ENCODE measurements around the gene OST4.
"Not testable (repeated sequence)": the region's sequence is repeated elsewhere in the genome, so short reads cannot be mapped to it uniquely, and the experiment has no call there.

Gene OST4

DNA sequence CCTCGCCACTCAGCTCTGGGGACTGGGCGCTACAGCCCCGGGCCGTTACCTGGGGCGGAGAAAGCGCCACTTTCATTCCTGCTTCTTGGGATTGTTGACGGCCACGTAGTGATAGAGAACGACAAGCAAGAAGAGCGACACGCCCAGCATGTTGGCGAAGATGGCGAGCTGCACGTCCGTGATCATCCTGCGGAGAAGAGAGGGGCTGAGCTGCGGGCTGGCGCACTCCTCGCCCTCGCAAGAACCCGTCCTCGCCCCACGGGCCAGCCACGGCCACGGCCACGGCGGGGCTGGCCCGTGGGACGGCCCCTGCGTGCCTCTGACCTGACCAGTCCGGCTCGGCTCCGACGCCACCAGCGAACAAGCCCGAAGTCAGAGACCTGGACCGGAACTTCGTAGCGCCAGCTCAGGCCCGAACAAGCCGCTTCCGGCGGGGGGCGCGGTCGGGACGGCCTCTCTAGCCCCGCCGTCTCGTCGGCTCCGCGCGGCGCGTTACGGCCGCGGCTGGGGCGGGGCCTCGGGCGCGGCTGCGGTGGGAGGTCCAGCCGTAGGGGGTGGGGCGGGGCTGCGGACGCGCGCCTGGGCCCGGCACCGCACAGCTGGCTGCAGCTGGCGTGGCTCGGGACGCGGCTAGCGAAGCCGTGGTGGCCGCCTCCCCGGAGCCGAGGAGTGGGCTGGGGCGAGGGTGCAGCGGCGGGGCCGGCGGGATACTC is at the start of gene OST4:
Gene OST4, minus strand, starts transcription at position 378 of the 713 bp plus-strand sequence.
- peak; percentile 80 for DNase-seq

DNA sequence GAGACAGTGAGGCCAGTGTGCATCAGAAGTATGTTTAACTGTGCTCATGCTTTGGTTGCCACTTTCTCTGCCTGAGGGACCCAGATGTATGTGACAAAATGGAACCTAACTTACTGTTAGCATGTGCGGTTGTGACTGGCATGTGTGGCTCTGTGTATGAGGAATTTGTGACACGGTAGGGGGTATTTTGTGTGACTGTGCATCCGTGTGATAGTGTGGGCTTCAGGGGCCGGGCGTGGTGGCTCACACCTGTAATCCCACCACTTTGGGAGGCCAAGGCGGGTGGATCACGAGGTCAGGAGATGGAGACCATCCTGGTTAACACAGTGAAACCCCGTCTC is 47.8 kb upstream of the OST4 start:
- DNase-seq = not testable (repeated sequence)

DNA sequence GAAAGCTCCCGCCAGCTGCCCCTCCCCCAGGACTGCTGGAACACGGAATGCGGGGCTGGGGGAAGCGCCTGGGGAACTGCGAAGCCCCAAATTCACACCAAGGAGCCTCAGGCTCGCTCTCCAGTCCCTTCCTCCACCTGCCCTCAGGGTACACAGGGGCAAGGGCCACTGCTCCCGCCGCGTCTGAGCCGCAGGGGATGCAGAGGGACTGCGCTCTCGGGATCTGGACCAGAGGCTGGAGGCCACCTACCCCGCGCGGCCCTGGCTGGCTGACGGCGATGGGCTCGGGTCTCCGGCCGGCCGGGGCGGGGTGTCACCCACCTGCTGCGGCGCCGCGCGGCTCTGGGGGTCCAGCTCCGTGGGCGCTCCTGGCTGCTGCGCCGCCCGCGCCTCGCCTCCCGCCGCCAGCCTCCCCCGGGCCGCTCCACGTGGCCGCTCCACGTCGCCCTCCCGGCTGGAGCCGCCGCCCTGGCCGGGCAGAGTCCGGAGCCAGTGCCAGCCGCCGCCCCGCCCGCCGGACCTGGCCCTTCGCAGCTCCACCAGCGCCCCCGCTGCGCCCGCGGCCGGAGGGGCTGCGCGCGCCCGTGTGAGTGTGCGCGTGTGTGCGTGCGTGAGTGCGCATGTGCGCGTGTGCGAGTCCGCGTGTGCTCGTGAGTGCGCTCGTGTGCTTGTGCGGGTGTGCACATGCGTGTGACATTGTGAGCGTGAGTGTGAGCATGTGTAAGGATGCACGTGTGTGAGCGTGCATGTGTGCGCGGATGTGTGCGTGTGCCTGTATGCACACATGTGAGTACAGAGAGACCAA is 47.3 kb upstream of the OST4 start, which contains the start of gene CGREF1:
Gene CGREF1, minus strand, starts transcription at position 604 of the 805 bp plus-strand sequence. CDS start 14,762 bp downstream, outside the sequence.
- DNase-seq = no peak

DNA sequence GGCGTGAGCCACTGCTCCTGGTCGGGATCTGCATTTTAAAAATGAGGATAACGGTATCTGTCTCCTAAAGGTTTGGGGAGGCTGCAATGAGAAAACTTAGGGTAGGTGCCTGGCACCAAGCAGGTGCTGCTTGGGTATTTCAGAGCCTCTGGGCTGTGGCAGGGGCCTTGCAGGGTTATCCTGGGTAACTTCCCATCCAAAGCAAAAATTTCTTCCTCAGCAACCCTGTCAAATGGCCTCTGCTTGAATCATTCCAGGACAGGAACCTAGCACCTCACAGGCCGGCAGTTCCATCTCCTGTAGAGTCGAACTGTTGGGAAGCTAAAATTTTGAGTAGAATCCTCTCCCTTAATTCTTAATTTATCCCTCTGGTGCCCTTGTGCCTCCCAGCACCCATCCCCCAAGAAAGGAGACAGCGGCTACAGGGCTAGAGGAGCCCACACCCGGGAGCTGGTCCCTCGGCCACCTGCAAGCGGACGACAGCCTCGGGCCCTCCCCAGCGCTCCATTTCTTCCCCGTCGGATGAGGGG is 46.6 kb upstream of the OST4 start:
- no peak for DNase-seq

DNA sequence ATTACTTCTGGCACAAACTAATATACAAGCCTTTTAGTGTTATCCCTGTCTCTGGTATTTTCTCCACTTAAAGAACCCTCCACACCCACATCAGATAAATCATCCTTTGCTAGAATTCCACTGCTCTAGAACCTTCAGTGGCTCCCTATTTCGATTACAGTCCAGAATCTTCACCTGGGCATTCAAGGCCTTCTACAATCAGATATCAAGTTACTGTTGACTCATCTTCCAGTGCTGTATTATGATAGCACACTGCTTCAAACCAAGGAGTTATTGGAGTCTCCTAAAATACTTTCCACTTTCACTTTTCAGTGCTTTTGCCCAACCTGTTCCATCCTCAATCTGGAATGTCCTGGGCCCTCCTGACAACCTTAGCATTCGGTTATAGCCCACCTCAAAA is 44.1 kb upstream of the OST4 start:
- no peak for DNase-seq

DNA sequence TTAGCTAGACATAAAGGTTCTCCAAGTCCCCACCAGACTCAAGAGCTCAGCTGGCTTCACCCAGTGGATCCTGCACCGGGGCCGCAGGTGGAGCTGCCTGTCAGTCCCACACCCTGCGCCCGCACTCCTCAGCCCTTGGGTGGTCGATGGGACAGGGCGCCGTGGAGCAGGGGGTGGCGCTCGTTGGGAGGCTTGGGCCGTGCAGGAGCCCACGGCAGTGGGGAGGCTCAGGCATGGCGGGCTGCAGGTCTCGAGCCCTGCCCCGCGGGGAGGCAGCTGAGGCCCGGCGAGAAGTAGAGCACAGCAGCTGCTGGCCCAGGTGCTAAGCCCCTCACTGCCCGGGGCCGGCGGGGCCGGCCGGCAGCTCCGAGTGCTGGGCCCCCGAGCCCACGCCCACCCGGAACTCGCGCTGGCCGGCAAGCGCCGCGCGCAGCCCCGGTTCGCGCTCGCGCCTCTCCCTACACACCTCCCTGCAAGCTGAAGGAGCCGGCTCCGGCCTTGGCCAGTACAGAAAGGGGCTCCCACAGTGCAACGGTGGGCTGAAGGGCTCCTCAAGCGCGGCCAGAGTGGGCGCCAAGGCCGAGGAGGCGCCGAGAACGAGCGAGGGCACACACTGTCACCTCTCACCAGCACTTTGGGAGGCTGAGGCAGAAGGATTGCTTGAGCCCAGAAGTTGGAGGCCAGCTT is 40.1 kb upstream of the OST4 start:
- DNase-seq = not testable (repeated sequence)

DNA sequence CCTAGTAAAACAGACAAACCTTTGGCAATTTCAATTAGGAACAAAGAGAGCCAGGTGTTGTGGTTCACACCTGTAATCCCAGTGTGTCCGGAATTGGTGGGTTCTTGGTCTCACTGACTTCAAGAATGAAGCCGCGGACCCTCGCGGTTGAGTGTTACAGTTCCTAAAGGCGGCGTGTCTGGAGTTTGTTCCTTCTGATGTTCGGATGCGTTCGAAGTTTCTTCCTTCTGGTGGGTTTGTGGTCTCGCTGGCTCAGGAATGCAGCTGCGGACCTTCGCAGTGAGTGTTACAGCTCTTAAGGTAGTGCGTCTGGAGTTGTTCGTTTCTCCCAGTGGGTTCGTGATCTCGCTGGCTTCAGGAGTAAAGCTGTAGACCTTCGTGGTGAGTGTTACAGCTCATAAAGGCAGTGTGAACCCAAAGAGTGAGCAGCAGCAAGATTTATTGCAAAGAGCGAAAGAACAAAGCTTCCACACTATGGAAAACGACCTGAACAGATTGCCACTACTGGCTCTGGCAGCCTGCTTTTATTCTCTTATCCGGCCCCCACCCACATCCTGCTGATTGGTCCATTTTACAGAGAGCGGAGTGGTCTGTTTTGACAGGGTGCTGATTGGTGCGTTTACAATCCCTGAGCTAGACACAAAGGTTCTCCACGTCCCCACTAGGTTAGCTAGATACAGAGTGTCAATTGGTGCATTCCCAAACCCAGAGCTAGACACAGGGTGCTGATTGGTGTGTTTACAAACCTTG is 39.3 kb upstream of the OST4 start:
- DNase-seq = not testable (repeated sequence)

DNA sequence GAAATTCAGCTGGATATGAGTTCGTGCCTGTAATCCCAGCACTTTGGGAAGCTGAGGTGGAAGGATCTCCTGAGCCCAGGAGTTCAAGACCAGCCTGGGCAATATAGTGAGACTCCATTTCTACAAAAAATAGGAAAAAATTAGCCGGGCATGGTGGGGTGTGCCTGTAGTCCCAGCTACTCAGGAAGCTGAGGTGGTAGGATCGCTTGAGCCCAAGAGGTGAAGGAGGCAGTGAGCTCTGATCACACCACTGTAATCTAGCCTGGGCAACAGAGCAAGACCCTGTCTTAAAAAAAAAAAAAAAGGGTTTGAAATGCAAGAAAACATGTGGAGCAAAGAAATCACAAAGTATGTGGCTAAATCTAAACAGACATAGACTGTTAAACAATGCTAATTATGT is 37.6 kb upstream of the OST4 start:
- no peak for DNase-seq

DNA sequence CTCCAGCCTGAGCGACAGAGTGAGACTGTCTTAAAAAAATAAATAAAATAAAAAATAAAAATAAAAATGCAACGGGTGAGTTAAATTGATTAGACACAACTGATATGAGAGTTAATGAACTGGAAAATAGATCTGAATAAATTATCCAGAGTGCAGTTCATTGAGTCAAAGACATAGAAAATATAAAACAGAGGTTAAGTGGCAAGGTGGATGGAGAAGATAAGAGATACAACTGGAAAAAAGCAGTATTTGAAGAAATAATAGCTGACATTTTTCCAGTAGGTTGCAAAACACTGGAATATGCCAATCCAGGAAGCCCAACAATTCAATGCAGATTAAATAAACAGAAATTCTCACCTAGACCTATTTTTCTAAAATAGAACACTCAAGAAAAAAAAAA is 36.8 kb upstream of the OST4 start:
- no peak for DNase-seq

DNA sequence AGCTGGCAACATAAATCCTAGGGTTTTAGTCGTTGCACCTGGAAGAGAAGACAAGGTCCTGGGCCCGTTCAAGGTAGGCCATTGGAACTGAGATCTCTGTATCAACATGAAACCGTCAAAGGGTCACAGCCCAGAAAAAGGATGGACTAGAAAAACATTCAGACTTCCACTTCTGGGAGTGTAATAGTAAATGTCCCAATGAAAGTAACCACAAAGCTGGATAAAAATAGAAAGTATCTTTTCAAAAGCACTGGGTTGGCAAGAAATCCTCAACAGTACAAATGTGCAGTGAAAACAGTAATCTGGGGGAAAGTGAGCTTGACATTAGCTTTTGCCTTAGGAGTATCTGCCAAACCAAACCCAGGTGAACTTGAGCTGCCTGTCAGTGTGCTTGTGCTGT is 34.5 kb upstream of the OST4 start:
- no peak for DNase-seq

DNA sequence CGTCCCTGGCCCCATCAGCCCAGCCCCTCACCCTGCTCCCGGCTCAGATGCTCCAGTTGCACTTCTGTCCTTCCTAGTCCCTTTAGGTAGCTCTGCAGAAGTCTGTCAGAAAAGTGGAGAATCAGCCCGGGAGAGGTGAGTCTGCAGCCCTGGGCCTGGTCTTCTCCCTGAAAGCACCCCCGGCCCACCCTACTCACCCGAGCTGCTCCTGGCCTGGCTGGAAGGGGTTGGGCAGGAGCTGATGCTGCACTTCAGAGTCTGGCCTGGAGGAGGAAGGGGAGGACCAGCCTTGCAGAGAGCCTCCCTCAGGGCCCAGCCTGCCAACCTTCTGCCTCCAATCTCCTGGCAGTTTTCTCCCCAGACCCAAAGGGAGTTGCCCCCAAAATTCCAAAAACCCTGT is 30.9 kb upstream of the OST4 start:
- DNase-seq = no peak

DNA sequence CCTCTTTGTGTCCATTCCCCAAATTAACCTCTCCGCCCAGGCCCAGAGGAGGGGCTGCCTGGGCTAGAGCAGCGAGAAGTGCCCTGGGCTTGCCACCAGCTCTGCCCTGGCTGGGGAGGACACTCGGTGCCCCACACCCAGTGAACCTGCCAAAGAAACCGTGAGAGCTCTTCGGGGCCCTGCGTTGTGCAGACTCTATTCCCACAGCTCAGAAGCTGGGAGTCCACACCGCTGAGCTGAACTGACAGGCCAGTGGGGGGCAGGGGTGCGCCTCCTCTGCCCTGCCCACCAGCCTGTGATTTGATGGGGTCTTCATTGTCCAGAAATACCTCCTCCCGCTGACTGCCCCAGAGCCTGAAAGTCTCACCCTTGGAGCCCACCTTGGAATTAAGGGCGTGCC is 28.6 kb upstream of the OST4 start:
- no peak for DNase-seq

DNA sequence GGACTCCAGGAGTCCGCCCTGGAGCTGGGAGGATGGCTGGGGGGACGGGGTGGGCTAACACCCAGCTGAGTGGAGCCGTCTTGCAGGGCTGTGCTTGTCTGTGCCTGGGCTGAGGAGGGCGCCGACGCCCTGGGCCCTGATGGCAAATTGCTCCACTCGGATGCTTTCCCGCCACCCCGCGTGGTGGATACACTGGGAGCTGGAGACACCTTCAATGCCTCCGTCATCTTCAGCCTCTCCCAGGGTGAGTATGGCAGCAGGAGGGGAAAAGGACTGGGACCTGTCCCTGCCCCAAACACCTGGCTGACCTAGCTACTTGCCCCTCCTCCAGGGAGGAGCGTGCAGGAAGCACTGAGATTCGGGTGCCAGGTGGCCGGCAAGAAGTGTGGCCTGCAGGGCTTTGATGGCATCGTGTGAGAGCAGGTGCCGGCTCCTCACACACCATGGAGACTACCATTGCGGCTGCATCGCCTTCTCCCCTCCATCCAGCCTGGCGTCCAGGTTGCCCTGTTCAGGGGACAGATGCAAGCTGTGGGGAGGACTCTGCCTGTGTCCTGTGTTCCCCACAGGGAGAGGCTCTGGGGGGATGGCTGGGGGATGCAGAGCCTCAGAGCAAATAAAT is 28.0 kb upstream of the OST4 start:
- DNase-seq = no peak

DNA sequence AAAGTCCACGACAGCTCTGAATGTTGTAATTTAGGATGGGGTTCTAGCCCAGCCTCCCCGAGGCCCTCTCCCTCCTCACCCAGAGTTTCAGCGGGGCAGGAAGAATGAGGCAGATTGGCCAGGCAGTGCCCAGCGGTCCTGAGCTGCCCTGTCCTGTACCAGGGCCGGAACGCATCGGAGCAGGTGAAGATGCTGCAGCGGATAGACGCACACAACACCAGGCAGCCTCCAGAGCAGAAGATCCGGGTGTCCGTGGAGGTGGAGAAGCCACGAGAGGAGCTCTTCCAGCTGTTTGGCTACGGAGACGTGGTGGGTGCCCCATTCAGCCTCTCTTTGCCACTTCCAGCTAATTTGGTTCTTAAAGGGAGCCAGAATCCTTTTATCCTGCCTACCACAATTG is 25.9 kb upstream of the OST4 start:
- DNase-seq = no peak

DNA sequence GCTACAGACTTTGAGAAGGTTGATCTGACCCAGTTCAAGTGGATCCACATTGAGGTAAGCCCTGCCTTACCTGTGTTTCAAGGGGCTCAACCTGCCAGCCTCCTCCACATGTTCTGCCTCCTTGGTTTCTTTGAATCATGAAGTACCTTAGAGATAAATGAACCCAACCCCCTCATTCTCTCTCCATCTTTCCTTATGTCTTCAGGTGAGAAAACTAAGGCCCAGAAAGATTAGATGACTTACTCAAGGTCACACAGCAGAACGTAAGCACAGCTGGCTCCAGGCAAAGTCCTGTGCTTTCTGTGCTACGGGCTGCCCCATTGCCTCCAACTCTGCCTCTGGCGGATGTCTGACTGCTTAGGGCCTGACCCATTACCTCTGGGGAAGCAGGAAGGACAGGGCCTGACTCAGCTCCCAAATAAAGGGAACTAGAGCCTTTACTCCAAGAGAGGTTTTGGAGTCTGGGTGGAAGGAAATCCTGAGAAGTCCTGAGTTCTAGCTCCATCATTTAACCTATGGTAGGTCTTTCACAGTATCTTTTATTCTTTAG is 25.4 kb upstream of the OST4 start:
- no peak for DNase-seq

DNA sequence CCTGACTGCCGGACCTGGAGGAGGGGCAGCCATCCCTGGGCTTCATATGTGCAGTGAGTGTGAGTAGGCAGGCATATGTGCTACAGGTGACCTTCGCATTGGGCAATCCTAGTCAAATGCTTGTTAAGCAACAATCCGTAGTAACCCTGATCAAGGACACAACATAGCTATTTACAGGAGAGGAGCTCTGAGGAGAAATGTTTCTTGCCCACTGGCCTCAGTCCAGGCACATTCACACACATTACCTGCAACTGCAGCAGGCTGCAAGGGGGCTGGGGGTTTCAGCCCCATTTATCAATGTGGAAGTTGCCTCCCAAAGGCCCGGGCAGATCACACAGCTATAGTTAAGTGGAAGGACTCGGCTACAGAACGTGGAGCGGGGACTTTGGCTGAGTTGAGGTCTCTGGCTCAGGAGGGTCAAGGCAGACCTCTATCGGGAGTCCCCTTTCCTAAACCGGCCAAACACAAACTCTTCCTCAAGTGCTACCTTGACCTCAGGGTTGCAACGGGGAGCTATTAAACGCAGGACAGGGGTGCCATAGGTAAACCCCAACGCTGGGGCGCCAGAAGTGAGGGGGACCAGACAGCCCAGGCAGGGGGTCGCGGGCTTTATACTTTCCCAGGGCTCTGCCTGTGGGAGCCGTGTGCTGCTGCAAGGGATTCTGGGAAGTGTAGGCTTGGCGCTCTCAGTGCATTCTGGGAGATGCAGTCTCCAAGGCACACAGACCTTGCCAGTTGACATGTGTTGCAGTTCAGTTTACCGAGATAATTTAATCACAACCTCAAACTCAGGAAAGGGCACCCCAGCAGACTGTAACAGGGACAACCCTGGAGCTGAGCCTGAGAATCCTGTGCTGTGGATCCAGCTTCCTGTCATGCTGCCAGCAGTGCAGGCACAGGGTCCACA is 24.5 kb upstream of the OST4 start:
- DNase-seq = no peak

DNA sequence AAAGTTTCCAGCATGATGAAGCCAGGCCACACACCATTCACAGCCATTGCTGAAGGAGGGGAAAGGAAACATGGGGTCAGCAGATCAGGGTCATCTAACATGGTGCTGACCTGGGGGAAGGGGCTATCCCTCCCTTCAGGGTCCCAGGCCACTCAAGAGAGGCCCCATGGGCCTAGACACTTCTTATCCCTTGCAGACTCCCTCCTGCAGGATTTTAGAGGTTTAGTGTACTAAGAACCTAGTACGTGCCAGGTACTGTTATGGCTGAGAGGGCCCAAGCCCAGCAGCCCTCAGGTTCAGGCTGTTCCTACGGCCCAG is 23.9 kb upstream of the OST4 start:
- DNase-seq = no peak

DNA sequence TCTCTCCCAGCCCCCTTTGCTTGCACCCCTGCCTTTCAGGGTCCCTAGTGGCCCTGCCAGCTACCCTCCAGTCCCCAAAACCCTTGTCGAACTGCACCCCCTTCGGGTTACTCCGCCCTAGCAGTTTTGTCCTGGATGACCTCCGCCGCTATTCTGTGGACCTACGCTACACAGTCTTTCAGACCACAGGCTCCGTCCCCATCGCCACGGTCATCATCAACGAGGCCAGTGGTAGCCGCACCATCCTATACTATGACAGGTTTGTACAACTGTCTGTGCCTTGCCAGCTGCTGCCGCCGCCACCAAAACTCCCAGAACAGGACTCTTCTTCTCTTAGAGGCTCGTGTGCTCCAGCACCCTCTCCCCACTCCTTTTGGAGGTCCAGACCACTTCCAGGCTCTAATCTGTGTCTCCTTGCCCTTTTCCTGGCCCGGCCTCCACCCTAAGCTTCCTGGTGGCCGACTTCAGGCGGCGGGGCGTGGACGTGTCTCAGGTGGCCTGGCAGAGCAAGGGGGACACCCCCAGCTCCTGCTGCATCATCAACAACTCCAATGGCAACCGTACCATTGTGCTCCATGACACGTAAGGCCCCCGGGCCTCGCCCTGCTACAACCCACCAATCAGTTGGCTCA is 23.0 kb upstream of the OST4 start:
- DNase-seq = no peak

DNA sequence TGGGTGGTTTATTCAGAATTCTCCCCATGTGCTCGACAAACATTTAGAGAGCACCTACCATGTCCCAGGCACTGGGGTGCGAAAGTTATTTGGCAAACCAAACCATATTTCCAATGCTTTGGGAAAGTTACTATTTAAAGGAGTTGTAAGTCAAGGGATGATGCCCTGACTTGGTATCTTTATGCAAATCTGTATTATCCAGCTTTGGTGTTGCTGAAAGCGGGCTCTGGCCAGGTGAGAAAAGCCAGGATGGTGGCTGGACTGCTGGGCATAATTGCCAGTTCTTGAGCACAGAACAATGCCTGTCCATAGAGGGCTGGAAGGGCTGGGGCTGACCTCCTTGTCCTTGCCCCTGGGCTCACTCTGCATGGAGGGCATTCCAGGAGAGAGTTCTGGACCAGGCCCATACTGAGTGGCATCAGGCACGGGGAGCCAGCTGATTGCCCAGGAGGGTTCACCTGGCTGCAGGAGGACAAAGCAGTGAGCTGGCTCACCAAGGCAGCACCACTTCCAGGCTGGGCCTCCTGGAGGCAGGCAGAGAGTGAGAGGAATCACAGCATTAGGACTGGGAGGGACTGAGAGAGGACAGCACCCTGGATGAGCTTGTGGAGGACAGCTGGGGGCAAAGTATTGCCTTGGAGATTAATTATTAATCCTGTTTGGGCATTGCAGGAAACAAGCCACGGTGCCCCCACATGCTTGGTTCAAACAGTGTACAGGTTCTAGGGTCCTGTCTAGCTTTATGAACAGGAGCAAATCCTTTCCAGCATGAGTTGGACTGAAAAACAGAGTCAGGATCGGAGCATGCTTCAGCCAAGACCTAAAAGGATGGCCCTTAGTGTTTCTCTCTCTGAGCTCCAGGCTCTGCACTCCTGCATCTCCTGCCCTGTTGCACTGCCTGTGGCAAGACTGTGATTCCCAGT is 22.2 kb upstream of the OST4 start:
- no peak for DNase-seq

Measured in activated CD4-positive, alpha-beta T cell treated with anti-CD3 and anti-CD28 coated beads for 1 hour (primary cell).